ENCODE data around the gene PLSCR5.

Gene PLSCR5

DNA sequence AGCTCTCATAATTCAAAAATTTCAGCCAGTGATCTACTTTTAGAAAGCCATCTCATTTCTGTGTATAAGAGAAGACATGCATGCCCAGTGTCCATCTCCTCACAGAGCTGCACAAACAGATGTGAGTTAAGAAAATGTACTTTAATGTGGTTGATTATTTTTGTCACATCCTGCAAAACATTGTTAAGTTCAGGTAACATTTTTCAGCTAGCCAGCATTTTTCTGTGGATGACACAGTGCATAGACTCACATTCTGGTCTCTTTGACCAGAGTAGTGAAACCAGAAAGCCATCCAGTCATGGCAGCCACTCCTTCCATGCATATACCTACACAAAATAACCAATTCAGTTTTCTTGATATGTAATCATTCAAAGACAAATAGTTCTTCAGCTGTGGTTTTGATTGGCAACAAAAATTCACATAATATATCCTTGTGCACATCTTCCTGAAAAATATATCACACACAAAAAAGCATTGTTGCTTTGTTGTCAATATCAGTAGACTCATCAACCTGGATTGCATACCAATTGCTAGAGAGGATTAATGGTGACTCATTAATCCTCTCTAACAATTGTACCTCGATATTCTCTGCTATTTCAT lies 58.7 kb downstream of the PLSCR5 start:
- H3K4me1 ChIP-seq (ENCODE audit: control insufficient read depth in 5 of 5, insufficient read depth in 5 of 5, low read length in 5 of 5) = peaks cover 0 to 25% (median 14%) of the 10 kb centered on the region in 5 donors
- no peak overlapping the region for H3K27ac ChIP-seq (ENCODE audit: low read depth, low read length)

DNA sequence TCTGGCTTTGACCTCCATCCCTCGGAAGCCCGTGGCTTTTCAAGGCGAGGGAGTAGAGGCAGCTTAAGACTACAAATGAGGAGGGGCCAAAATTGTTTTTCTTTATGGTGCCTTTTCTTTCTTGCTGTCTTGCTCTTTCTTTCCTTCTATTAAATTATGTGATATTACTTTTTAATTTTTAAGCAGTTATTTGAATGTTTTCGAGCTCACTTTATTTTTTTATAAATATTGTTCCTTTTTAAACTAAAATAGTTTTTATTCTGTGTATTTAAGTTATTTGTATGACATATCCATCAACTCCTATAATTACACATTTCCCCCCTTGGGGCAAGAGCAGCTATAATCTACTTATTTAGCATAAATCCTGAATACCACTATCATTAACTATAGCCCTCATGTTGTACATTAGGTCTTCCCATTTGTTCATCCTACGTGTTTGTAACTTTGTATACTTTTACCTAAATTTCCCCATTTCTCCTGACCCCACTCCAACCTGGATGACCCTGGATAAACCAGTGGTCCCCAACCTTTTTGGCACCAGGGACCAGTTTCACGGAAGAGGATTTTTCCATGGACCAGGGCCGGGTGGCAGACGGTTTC lies 60.1 kb downstream of the PLSCR5 start:
- peak overlapping the region; percentile 66 to 87 (median 84) for H3K4me3 ChIP-seq (ENCODE audit: low read depth in 1 of 5, low read length in 5 of 5)
- H3K36me3 ChIP-seq (ENCODE audit: control insufficient read depth in 5 of 5, insufficient read depth in 5 of 5, low read length in 5 of 5) = no peaks in the 10 kb centered on the region
- H3K9ac ChIP-seq (ENCODE audit: low read length in 5 of 5) = peak overlapping the region in 3 of 5 donors; percentile 31 to 97 (median 94)
- peak overlapping the region; percentile 94 for H3K27ac ChIP-seq (ENCODE audit: low read depth, low read length)
- no peaks in the 10 kb centered on the region for H3K9me3 ChIP-seq (ENCODE audit: control insufficient read depth in 5 of 5, low read length in 5 of 5)
- peaks cover 1 to 38% (median 17%) of the 10 kb centered on the region in 5 donors for H3K4me1 ChIP-seq (ENCODE audit: control insufficient read depth in 5 of 5, insufficient read depth in 5 of 5, low read length in 5 of 5)
- H3K27me3 ChIP-seq (ENCODE audit: control insufficient read depth in 5 of 5, insufficient read depth in 4 of 5, low read length in 5 of 5) = no peaks in the 10 kb centered on the region

More for the DNA sequence above, 58.7 kb downstream of the PLSCR5 start:
- H3K9ac ChIP-seq (ENCODE audit: low read length in 5 of 5) = no peak overlapping the region
- no peak overlapping the region for H3K4me3 ChIP-seq (ENCODE audit: low read depth in 1 of 5, low read length in 5 of 5)
- H3K27me3 ChIP-seq (ENCODE audit: control insufficient read depth in 5 of 5, insufficient read depth in 4 of 5, low read length in 5 of 5) = no peaks in the 10 kb centered on the region
- no peaks in the 10 kb centered on the region for H3K36me3 ChIP-seq (ENCODE audit: control insufficient read depth in 5 of 5, insufficient read depth in 5 of 5, low read length in 5 of 5)
- no peaks in the 10 kb centered on the region for H3K9me3 ChIP-seq (ENCODE audit: control insufficient read depth in 5 of 5, low read length in 5 of 5)

DNA sequence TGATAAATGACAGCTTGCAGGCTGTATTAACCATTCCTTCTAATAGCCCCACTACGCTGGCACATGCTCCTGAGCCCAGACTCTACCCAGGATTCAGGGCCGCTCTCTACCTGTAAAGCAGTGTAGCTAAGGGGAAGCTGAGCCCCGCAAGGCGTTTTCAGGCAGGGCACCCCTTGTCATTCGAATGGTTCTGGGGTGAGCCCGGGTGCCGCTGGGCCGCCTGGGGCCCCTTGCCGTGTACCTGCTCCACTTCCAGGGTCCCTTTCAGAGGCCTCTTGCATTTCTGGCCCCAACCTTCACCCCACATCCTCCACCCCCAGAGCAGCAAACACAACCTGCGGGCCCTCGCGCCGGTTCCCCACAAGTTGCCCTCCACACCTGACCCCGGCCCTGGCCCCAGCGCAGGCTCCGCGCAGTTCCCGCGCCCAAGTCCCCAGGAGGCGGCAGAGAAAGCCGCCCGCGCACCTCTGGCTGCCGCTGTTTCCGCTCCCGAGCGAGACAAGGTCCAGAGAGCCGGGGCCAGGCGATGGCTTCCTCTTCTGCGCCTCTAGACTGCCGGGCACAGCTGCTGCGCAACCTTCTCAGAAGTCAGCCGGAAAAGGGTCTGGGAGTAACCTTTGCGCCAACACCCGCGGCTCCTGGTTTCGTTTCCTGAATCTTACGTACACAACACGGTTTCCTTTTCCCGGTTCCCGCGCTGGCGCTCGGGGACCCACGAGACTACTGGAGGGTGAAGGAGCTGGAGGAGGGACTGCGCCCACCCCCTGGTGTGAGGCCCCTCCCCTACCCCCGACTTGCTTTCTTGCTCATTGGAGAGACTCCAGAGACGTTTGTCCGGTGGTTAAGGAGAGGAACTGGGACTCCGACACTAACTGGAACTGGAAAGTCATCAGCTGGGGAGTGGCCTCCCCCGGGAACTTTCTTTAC lies 60.9 kb downstream of the PLSCR5 start, which contains the start of gene PLSCR1:
TSS of gene PLSCR1 (minus strand) at position 606 of the 927 bp plus-strand sequence. CDS start 8,055 bp downstream, outside the sequence.
- H3K36me3 ChIP-seq (ENCODE audit: control insufficient read depth in 5 of 5, insufficient read depth in 5 of 5, low read length in 5 of 5) = no peaks in the 10 kb centered on the region
- H3K27me3 ChIP-seq (ENCODE audit: control insufficient read depth in 5 of 5, insufficient read depth in 4 of 5, low read length in 5 of 5) = no peaks in the 10 kb centered on the region
- H3K9ac ChIP-seq (ENCODE audit: low read length in 5 of 5) = peak within 1 kb of the TSS; percentile 75 to 97 (median 95)
- H3K27ac ChIP-seq (ENCODE audit: low read depth, low read length) = peak within 1 kb of the TSS; percentile 94
- H3K4me3 ChIP-seq (ENCODE audit: low read depth in 1 of 5, low read length in 5 of 5) = peak within 1 kb of the TSS; percentile 82 to 89 (median 86)
- H3K9me3 ChIP-seq (ENCODE audit: control insufficient read depth in 5 of 5, low read length in 5 of 5) = no peaks in the 10 kb centered on the region
- peaks cover 1 to 45% (median 25%) of the 10 kb centered on the region in 5 donors for H3K4me1 ChIP-seq (ENCODE audit: control insufficient read depth in 5 of 5, insufficient read depth in 5 of 5, low read length in 5 of 5)

DNA sequence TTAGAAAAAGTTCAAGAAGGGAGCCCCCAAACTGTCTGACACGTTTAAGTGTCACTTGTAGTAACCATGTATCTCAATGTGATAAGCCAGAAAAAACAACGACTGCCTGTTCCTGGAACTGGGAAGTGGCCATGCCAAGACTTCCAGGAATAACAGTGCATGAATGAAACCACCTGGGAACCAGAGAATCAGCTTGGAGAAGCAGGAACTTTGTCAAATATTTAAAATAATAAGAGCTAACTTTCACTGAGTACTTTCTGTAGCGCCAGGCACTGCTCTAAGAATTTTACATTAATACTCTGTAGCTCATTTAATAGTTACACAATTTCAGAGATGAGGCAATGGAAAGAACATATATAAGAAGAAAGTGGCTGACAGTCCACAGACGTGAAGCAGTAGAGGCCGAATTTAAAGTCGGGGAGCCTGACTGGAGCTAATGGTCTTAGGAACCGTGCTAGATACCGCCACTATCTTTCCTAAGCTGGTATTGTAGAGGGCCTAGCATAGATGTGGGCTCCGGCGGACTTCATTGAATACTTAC lies 61.6 kb downstream of the PLSCR5 start:
- Histone ChIP-seq H3K9me3 (ENCODE audit: control insufficient read depth in 5 of 5, low read length in 5 of 5) (no peaks in the 10 kb centered on the region), H3K4me1 (ENCODE audit: control insufficient read depth in 5 of 5, insufficient read depth in 5 of 5, low read length in 5 of 5) (peaks cover 1 to 49% (median 28%) of the 10 kb centered on the region in 5 donors), H3K36me3 (ENCODE audit: control insufficient read depth in 5 of 5, insufficient read depth in 5 of 5, low read length in 5 of 5) (no peaks in the 10 kb centered on the region), H3K27me3 (ENCODE audit: control insufficient read depth in 5 of 5, insufficient read depth in 4 of 5, low read length in 5 of 5) (no peaks in the 10 kb centered on the region), H3K27ac (ENCODE audit: low read depth, low read length) (peak overlapping the region; percentile 94), H3K9ac (ENCODE audit: low read length in 5 of 5) (peak overlapping the region; percentile 75 to 97 (median 95)), H3K4me3 (ENCODE audit: low read depth in 1 of 5, low read length in 5 of 5) (peak overlapping the region; percentile 82 to 89 (median 86))

DNA sequence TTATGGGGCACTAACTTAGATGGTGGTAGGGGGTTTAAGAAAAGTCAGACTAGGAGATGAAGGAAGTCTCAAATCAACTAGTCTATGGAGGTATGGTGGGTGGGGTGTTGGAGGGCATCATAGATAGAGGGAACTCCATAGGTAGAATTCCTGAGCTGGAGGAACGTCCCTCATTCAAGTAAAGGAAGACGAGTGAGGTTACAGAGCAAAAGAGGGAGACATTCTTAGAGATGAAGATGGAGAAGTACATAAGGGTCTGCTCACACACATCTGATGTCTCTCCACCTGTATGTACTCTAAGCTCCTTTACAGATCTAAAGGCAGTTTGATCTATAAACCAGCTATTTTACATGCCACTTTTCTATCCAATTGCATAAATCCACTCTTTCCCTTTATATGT lies 62.2 kb downstream of the PLSCR5 start:
- H3K27me3 ChIP-seq (ENCODE audit: control insufficient read depth in 5 of 5, insufficient read depth in 4 of 5, low read length in 5 of 5) = no peaks in the 10 kb centered on the region
- peak overlapping the region; percentile 0 to 97 (median 95) for H3K9ac ChIP-seq (ENCODE audit: low read length in 5 of 5)
- peak overlapping the region; percentile 82 to 89 (median 86) for H3K4me3 ChIP-seq (ENCODE audit: low read depth in 1 of 5, low read length in 5 of 5)
- peak overlapping the region; percentile 94 for H3K27ac ChIP-seq (ENCODE audit: low read depth, low read length)
- H3K9me3 ChIP-seq (ENCODE audit: control insufficient read depth in 5 of 5, low read length in 5 of 5) = no peaks in the 10 kb centered on the region
- H3K4me1 ChIP-seq (ENCODE audit: control insufficient read depth in 5 of 5, insufficient read depth in 5 of 5, low read length in 5 of 5) = peaks cover 1 to 49% (median 28%) of the 10 kb centered on the region in 5 donors
- no peaks in the 10 kb centered on the region for H3K36me3 ChIP-seq (ENCODE audit: control insufficient read depth in 5 of 5, insufficient read depth in 5 of 5, low read length in 5 of 5)

DNA sequence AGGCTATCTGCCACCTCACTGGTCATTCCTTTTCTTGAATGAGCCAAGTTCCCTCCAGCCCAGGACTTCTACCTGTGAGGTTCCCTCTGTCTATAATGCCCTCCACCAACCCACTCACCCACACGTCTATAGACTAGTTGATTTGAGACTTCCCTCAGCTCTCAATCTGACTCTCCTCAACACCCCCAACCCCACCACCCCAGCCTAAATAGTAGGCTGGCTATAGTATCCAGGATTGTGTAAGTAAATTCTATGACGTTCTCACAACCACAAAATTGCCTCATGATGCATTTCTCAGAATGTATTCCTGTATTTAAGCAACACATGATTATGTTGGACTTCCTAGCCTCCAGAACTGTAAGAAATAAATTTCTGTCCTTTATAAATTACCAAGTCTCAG lies 63.0 kb downstream of the PLSCR5 start:
- Histone ChIP-seq H3K36me3 (ENCODE audit: control insufficient read depth in 5 of 5, insufficient read depth in 5 of 5, low read length in 5 of 5) (no peaks in the 10 kb centered on the region), H3K4me1 (ENCODE audit: control insufficient read depth in 5 of 5, insufficient read depth in 5 of 5, low read length in 5 of 5) (peaks cover 1 to 49% (median 30%) of the 10 kb centered on the region in 5 donors), H3K27me3 (ENCODE audit: control insufficient read depth in 5 of 5, insufficient read depth in 4 of 5, low read length in 5 of 5) (no peaks in the 10 kb centered on the region), H3K9me3 (ENCODE audit: control insufficient read depth in 5 of 5, low read length in 5 of 5) (no peaks in the 10 kb centered on the region), H3K27ac (ENCODE audit: low read depth, low read length) (peak overlapping the region; percentile 56), H3K4me3 (ENCODE audit: low read depth in 1 of 5, low read length in 5 of 5) (peak overlapping the region; percentile 44 to 87 (median 84)), H3K9ac (ENCODE audit: low read length in 5 of 5) (peak overlapping the region in 3 of 5 donors; percentile 35 to 95 (median 94))

DNA sequence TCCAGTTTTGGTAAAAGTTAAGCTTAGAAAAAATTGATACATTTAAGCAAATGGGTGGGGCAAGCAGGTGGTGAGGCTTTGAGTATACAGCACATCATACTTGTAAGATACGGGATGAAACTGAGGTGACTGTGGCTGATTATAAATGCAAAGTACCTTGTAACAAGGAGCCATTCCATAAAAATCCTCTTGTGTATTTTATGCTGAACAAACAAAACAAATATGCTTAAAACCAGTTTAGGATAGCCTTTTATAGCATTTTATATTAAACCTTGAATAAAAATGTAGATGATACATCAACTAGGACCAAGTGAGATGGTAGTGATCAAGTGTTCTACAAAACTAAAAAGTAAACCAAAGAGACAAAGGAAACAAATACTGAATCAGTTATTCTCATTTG lies 64.2 kb downstream of the PLSCR5 start:
- H3K4me1 ChIP-seq (ENCODE audit: control insufficient read depth in 5 of 5, insufficient read depth in 5 of 5, low read length in 5 of 5) = peaks cover 1 to 54% (median 38%) of the 10 kb centered on the region in 5 donors
- no peaks in the 10 kb centered on the region for H3K27me3 ChIP-seq (ENCODE audit: control insufficient read depth in 5 of 5, insufficient read depth in 4 of 5, low read length in 5 of 5)
- H3K36me3 ChIP-seq (ENCODE audit: control insufficient read depth in 5 of 5, insufficient read depth in 5 of 5, low read length in 5 of 5) = no peaks in the 10 kb centered on the region
- H3K4me3 ChIP-seq (ENCODE audit: low read depth in 1 of 5, low read length in 5 of 5) = peak overlapping the region in 3 of 5 donors; percentile 82 to 87 (median 84)
- H3K9me3 ChIP-seq (ENCODE audit: control insufficient read depth in 5 of 5, low read length in 5 of 5) = no peaks in the 10 kb centered on the region
- H3K27ac ChIP-seq (ENCODE audit: low read depth, low read length) = peak overlapping the region; percentile 52
- H3K9ac ChIP-seq (ENCODE audit: low read length in 5 of 5) = no peak overlapping the region

DNA sequence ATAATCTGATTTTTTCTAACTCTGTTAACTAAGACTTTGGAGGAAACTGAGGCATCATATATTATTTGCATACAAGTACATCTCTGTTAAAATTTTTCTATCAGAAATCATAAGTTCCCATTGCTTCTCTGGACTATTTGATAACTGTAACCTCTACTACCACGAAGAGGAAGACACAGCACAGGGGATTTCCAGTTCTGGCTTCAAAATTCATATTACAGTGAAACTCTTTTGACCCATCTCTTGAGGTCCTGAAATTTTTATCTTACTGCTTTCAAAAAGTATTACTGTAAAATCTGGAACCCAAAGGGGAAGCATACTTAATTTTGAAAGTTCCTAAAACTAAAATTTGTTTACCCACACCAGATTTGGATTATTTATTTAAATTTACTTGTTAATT lies 64.9 kb downstream of the PLSCR5 start:
- Histone ChIP-seq H3K4me1 (ENCODE audit: control insufficient read depth in 5 of 5, insufficient read depth in 5 of 5, low read length in 5 of 5) (peaks cover 1 to 54% (median 38%) of the 10 kb centered on the region in 5 donors), H3K4me3 (ENCODE audit: low read depth in 1 of 5, low read length in 5 of 5) (peak overlapping the region in 1 of 5 donors; percentile 6)

DNA sequence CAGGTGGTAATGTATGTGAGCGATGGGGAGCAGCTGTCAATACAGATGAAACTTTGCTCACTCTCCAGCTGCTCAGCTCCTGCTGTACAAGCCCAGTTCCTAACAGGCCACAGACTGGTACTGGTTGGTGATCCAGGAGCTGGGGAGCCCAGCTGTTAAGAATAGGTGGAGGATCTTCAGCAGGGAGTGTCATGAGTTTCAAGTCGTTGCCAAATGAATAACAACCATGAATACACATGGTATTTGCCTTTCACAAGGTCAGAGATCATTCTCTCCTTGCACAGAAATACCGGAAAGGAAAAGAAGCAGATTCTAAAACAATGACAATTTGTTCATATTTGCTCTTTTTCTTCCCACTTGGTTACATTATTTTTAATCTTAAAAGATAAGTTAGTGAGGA lies 65.8 kb downstream of the PLSCR5 start:
- H3K4me3 ChIP-seq (ENCODE audit: low read depth in 1 of 5, low read length in 5 of 5) = no peak overlapping the region
- no peaks in the 10 kb centered on the region for H3K9me3 ChIP-seq (ENCODE audit: control insufficient read depth in 5 of 5, low read length in 5 of 5)
- peak overlapping the region; percentile 25 for H3K27ac ChIP-seq (ENCODE audit: low read depth, low read length)
- H3K27me3 ChIP-seq (ENCODE audit: control insufficient read depth in 5 of 5, insufficient read depth in 4 of 5, low read length in 5 of 5) = no peaks in the 10 kb centered on the region
- H3K9ac ChIP-seq (ENCODE audit: low read length in 5 of 5) = no peak overlapping the region
- peaks cover 1 to 56% (median 35%) of the 10 kb centered on the region in 5 donors for H3K4me1 ChIP-seq (ENCODE audit: control insufficient read depth in 5 of 5, insufficient read depth in 5 of 5, low read length in 5 of 5)
- no peaks in the 10 kb centered on the region for H3K36me3 ChIP-seq (ENCODE audit: control insufficient read depth in 5 of 5, insufficient read depth in 5 of 5, low read length in 5 of 5)

More for the DNA sequence above, 64.9 kb downstream of the PLSCR5 start:
- no peaks in the 10 kb centered on the region for H3K36me3 ChIP-seq (ENCODE audit: control insufficient read depth in 5 of 5, insufficient read depth in 5 of 5, low read length in 5 of 5)
- no peaks in the 10 kb centered on the region for H3K27me3 ChIP-seq (ENCODE audit: control insufficient read depth in 5 of 5, insufficient read depth in 4 of 5, low read length in 5 of 5)
- no peaks in the 10 kb centered on the region for H3K9me3 ChIP-seq (ENCODE audit: control insufficient read depth in 5 of 5, low read length in 5 of 5)
- peak overlapping the region in 2 of 5 donors; percentile 44 to 51 for H3K9ac ChIP-seq (ENCODE audit: low read length in 5 of 5)
- H3K27ac ChIP-seq (ENCODE audit: low read depth, low read length) = peak overlapping the region; percentile 52

All from subcutaneous abdominal adipose tissue (tissue), 5 donors.